OCI-LY3 (cell line): ENCODE measurements around the gene PALLD.

Experiments
- H2AFZ ChIP-seq: fragments of 200-600, 300-600 bp; shearing (Covaris generic); 2 replicates; pipeline ENCODE4 v1.6.0; 2014; ENCODE audit warnings: antibody characterized with exemption, low read depth, low read length
- H3K27ac ChIP-seq: fragments of 200-600, 300-600 bp; sonication (generic); 2 replicates; pipeline ENCODE4 v1.5.1; 2014; ENCODE audit warnings: mild to moderate bottlenecking, low read length, moderate library complexity, mixed read lengths
- H3K27me3 ChIP-seq: fragments of 200-600, 300-600 bp; sonication (generic); 2 replicates; pipeline ENCODE4 v1.6.1; 2014; ENCODE audit warnings: low read depth, low read length, mixed read lengths
- H3K36me3 ChIP-seq: fragments of 200-600, 300-600 bp; sonication (generic); replicated peaks from 2 replicates; pipeline ENCODE3; 2014; ENCODE audit warnings: low read depth, low read length, mixed read lengths
- H3K4me1 ChIP-seq: fragments of 300-600, 200-600 bp; sonication (generic); 2 replicates; pipeline ENCODE4 v1.6.1; 2014; ENCODE audit warnings: low read length, mixed read lengths
- H3K4me2 ChIP-seq: fragments of 200-600, 300-600 bp; sonication (generic); 2 replicates; pipeline ENCODE4 v1.6.1; 2014; ENCODE audit warnings: low read length, mixed read lengths
- H3K4me3 ChIP-seq: fragments of 300-600, 200-600 bp; sonication (generic); 2 replicates; pipeline ENCODE4 v1.5.1; 2014; ENCODE audit warnings: antibody characterized with exemption, mild to moderate bottlenecking, low read length, moderate library complexity
- H3K79me2 ChIP-seq: fragments of 300-600, 200-600 bp; shearing (Covaris generic); 2 replicates; pipeline ENCODE4 v1.6.1; 2014; ENCODE audit warnings: mild to moderate bottlenecking, low read length, mixed read lengths
- H3K9ac ChIP-seq: fragments of 300-600, 200-600 bp; shearing (Covaris generic); 2 replicates; pipeline ENCODE4 v1.6.0; 2014; ENCODE audit warnings: mild to moderate bottlenecking, low read length, moderate library complexity
- H3K9me3 ChIP-seq: fragments of 200-600, 300-600 bp; shearing (Covaris generic); 2 replicates; pipeline ENCODE4 v1.6.1; 2014; ENCODE audit warnings: low read length, mixed read lengths; ENCODE audit not compliant: insufficient read depth
- H4K20me1 ChIP-seq: fragments of 200-600, 300-600 bp; sonication (generic); 2 replicates; pipeline ENCODE4 v1.6.1; 2016; ENCODE audit warnings: low read length, mixed read lengths; ENCODE audit not compliant: insufficient read depth
- EZH2phosphoT487 ChIP-seq: fragments of 200-600 bp; shearing (Covaris generic); IDR thresholded peaks from 2 replicates; pipeline ENCODE4 v1.6.1; 2018; ENCODE audit warnings: antibody characterized with exemption, mixed run types, low read depth
- TF ChIP-seq, protein P1 (sequence below): fragments of 200-600, 300-600 bp; sonication (generic); IDR thresholded peaks from 2 replicates; pipeline ENCODE4 v1.5.1; 2014; ENCODE audit warnings: antibody characterized with exemption, low read length, low read depth

PALLD gene

DNA sequence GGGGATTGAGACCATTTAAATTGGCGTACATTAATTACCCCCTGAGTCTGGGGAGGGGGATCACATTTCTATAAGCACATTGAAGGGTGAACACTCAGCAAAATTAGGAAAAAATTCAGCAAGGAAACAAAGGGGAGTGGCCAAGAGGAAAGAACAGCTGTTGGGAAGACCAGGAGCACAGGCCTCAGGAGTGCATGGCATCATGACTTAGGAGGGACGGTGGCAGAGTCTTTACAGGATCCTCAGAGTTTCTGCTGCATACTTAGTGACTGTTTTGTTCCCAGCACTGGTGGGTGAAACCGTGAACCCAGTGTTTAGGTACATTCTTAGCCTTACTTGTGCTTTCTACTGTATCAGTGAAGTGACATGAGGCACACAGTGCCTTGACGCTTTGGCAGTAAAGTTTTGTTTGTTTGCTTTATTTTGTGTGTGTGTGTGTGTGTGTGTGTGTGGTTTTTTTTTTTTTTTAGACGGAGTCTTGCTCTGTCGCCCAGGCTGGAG lies 391.9 kb downstream of the PALLD start:
- no peak overlapping the region for H3K4me2 ChIP-seq
- no peak overlapping the region for H3K9ac ChIP-seq
- no peaks in the 10 kb centered on the region for H3K9me3 ChIP-seq
- no peak overlapping the region for H2AFZ ChIP-seq
- peaks cover 15% of the 10 kb centered on the region for H3K36me3 ChIP-seq
- H3K79me2 ChIP-seq, result no peaks in the 10 kb centered on the region
- H3K4me3 ChIP-seq, result no peak overlapping the region
- no peak overlapping the region for H3K27ac ChIP-seq
- TF ChIP-seq, protein P1, sequence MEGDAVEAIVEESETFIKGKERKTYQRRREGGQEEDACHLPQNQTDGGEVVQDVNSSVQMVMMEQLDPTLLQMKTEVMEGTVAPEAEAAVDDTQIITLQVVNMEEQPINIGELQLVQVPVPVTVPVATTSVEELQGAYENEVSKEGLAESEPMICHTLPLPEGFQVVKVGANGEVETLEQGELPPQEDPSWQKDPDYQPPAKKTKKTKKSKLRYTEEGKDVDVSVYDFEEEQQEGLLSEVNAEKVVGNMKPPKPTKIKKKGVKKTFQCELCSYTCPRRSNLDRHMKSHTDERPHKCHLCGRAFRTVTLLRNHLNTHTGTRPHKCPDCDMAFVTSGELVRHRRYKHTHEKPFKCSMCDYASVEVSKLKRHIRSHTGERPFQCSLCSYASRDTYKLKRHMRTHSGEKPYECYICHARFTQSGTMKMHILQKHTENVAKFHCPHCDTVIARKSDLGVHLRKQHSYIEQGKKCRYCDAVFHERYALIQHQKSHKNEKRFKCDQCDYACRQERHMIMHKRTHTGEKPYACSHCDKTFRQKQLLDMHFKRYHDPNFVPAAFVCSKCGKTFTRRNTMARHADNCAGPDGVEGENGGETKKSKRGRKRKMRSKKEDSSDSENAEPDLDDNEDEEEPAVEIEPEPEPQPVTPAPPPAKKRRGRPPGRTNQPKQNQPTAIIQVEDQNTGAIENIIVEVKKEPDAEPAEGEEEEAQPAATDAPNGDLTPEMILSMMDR, result no peak
- H3K27me3 ChIP-seq, result no peaks in the 10 kb centered on the region
- peaks cover 14% of the 10 kb centered on the region for H3K4me1 ChIP-seq
- peaks cover 4% of the 10 kb centered on the region; the same call in 1 of the 2 replicates for H4K20me1 ChIP-seq

DNA sequence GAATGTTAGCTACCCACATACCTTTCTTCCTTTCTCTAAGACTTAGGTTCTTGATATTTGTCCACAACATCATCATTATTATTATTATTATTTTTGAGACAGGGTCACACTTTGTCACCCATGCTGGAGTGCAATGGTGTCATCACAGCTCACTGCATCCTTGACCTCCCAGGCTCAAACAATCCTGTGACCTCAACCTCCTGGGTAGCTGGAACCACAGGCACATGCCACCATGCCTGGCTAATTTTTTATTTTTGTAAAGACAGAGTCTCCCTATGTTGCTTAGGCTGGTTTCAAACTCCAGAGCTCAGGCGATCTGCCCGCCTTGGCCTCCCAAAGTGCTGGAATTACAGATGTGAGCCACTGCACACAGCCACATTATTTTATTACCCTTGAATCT lies 394.2 kb downstream of the PALLD start:
- Histone ChIP-seq H4K20me1 (peaks cover 9% of the 10 kb centered on the region; the same call in 1 of the 2 replicates), H3K79me2 (no peaks in the 10 kb centered on the region), H3K9me3 (no peaks in the 10 kb centered on the region), H3K36me3 (peaks cover 23% of the 10 kb centered on the region), H3K4me1 (peaks cover 15% of the 10 kb centered on the region), H3K27me3 (no peaks in the 10 kb centered on the region), H3K9ac (no peak overlapping the region), H3K4me3 (no peak overlapping the region), H2AFZ (no peak overlapping the region), H3K27ac (no peak overlapping the region), H3K4me2 (no peak overlapping the region)
- TF ChIP-seq EZH2phosphoT487, result no peak

DNA sequence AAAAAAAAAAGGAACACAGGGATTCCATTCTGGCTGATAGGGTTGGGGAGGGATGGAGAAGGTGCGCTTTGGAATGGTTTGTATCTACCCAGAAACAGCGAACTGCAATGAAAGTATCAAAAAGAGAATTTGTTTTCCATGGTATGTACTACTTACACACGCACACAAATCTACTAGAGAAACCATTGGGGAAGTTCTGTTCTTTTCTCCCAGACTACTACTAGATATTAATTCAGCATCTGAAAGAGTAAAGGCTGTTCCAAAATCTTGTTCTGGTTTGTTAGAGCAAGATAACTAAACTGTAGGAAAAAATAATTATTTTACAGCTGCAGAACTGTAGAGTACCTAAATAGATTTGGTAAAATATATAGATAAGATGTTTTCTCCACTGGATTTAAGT lies 394.8 kb downstream of the PALLD start:
- no peak overlapping the region for H2AFZ ChIP-seq
- no peak overlapping the region for H3K27ac ChIP-seq
- TF ChIP-seq, protein P1, result no peak
- no peak for TF ChIP-seq EZH2phosphoT487

DNA sequence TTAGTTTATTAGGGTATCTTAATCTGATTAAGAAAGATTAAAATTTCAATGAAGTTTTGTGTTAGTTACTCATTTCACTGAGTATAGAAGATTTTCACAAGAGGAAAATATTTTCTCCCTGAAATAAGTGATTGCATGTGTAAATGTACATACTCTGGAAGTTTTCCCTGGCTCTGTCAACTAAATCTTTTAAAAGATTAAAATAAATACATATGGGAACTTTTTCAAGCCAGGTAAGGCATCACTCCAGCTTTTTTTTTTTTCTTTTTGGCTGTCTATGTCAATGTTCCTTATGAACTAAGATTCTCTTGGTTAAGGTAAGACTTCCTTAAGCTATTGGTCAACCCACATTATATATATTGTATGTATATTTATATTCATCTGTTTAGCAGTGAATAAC lies 395.6 kb downstream of the PALLD start:
- no peaks in the 10 kb centered on the region for H3K27me3 ChIP-seq
- no peak overlapping the region for H3K27ac ChIP-seq
- peaks cover 9% of the 10 kb centered on the region; the same call in 1 of the 2 replicates for H4K20me1 ChIP-seq
- H3K9me3 ChIP-seq, result no peaks in the 10 kb centered on the region
- peaks cover 15% of the 10 kb centered on the region for H3K4me1 ChIP-seq
- H3K79me2 ChIP-seq, result no peaks in the 10 kb centered on the region
- H2AFZ ChIP-seq, result no peak overlapping the region
- H3K4me2 ChIP-seq, result no peak overlapping the region
- peaks cover 23% of the 10 kb centered on the region for H3K36me3 ChIP-seq
- no peak overlapping the region for H3K4me3 ChIP-seq
- H3K9ac ChIP-seq, result no peak overlapping the region
- TF ChIP-seq, protein P1, result no peak
- no peak for TF ChIP-seq EZH2phosphoT487

More for the DNA sequence above, 394.8 kb downstream of the PALLD start:
- Histone ChIP-seq H3K9me3 (no peaks in the 10 kb centered on the region), H3K79me2 (no peaks in the 10 kb centered on the region), H3K27me3 (no peaks in the 10 kb centered on the region), H3K4me3 (no peak overlapping the region), H3K4me2 (no peak overlapping the region), H4K20me1 (peaks cover 9% of the 10 kb centered on the region; the same call in 1 of the 2 replicates), H3K36me3 (peaks cover 23% of the 10 kb centered on the region), H3K9ac (no peak overlapping the region), H3K4me1 (peaks cover 15% of the 10 kb centered on the region)
